NCI-H1105 treated with DMSO at 0.1 percent for 48 hours (cell line): ENCODE data around the gene MMD.
"Not testable (repeated sequence)": the region's sequence is repeated elsewhere in the genome, so short reads cannot be mapped to it uniquely, and the experiment has no call there.

Source experiments
- DNase-seq: peaks from one replicate; lab custom pipeline; 2025; lab: John Stamatoyannopoulos, UW

Gene MMD

DNA sequence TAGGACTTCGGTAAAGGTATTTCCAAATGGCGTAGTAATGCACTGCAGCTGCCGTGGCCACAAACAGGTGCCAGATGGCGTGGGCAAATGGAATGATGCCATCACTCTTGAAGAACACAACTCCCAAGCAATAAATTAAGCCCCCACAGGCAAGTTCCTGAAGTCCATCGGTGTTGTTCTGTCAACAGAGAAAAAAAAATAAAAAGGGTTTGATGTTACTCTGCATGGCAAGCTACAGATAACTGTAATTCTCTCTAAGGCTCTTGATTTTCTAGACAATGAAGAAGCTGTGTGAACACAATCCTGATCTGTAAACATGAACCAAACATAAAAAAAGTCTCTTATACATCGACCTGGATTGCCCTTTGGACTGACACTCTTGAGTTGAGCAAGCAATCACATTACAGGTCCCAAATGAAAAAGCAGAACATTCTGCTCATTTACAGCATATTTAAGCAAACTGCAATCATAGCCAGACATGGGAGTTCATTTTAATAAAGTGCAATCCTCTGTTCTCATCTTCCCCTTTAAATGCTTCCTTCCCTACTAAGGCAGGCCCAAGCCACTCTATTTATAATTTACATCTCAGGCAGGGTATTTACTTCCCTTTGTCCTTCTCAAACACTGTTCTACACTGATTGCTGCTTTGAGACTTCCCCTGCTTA lies 27.1 kb downstream of the MMD start:
- no peak for DNase-seq

DNA sequence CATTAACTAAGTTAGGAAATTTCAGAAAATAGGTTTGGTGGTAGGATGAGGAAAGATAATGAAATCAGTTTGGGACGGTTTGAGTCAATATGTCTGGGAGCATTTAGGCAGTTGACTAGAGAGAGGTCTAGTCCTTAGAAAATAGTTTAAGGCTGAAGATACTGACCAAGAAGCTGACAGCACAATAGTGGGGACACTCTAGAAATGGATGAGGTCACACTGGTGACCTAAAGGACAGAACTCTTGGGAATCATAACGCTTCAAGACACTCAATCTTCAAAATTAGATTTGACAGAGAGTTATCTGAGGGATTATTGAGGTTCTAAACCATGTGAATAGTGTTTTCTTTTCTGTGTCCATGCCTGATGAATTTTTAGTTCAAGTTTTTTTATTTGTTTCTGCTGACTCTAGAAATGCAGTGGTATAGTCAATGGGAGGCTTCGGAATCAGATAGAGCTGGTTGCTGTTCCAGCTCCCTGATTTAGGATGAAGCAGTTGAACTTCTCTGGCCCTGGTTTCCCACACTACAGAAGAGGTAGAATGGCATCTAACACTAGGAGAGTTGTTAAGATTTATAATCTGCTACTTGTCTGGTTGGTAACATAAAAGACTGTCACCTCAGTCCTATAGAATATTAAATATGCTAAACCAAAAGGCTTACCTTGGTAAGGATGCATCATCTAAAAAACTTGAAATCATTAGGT lies 29.7 kb downstream of the MMD start:
- no peak for DNase-seq

DNA sequence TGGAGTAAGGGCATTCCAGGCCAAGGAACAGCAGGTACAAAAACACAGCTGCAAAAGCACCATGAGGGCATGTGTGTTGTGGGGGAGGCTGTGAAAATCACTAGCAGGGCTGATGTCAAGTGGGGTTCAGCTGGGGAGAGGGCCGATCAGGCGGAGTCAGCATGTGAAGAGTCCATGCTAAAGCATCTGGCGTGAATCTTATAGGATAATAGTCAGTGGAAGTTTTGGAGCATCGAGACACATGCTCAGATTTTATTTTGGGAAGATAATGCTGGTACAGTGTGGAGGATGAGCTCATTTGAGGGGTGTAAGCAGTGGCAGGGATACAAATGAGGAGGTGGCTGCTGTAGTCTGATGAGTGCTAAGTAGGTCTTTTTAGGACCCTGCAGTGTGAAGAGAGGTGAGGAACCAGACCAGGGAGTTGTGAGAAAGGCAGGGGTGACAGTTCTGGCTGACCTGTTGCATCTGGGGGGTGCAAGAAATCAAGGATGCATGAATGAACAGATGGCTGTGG lies 30.3 kb downstream of the MMD start:
- DNase-seq: no peak

DNA sequence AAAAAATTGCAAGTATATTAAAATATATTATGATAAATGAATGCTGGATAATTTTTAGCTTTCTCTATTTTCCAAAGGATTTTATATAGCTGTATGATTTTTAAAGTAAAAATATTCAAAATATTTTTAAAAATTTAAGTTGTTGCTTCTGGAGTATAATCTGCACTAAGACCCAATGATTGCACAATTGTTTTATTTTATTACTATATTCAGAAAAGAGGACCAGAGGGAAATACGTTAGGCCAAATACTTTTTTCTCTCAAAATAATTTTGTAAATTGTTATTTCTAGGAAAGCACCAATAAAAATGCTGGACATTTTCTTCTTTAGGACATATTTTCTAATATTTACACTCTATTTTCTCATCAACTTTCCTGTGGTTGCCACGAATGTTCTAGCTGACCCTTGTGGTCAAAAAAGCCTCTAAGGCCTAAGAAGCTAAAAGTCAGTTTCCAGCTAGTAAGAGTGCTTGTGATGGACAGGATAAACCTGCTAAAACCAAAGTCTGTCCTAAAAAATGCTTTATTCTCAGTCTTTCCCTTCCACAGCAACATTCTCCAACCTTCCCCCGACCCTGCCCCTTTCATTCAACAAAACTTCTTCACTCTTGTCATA lies 31.2 kb downstream of the MMD start:
- DNase-seq: no peak

DNA sequence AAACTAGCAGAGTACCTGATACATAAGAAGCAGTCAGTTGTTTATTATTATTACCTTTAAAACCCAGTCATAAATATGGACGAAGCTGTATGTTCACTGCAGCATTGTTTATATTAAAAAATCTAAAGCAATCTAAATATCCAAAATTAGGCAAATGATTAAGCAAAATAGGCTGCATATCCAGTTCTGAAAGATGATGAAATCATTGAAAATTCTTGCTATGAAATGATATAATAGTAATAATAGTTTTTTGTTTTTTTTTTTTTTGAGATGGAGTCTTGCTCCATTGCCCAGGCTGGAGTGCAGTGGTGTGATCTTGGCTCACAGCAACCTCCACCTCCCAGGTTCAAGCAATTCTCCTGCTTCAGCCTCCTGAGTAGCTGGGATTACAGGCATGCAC lies 31.9 kb downstream of the MMD start:
- DNase-seq: not testable (repeated sequence)

DNA sequence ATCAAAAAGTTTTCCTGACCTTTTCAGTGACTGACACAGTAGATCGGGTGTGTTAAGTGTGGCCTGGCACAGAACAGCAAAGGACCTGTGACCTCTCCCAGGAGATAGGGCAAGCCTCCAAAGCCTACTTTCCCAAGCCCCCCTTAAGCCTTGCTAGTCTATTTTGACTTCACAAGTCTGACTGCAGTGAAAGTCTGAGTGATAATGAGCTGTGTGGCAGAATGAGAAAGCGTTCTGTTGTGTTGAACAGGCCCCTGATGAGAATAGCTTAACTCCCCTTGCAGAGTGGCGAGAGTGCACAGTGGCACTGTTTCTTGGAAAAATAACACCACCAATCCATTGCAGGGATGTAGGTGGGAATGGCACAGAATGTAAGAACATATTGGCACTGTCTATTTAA lies 32.8 kb downstream of the MMD start:
- DNase-seq: no peak

DNA sequence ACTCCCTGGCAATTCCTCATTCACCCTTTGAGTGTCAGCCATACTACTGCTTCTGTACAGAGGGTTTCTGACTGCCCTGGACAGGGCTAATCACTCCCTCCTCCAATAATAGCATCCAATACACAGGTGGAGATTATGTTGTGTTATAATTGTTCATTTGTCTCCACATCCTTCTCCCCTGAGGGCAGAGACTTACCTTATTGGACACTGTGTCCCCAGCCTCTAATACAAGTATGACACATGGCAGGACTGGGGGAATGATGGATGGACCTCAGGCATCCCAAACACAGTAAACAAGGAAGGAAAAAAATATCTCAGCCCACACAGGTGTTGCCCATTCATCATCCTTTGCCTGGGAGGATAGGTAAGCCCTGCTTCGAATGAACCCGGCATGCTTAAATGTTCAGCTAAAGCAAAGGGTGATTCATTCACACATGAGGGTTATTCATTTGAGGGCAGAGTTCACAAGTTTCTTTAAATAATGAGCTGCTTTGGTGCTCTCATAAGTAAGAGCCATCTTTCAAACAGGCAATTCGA lies 34.8 kb downstream of the MMD start:
- DNase-seq: no peak

DNA sequence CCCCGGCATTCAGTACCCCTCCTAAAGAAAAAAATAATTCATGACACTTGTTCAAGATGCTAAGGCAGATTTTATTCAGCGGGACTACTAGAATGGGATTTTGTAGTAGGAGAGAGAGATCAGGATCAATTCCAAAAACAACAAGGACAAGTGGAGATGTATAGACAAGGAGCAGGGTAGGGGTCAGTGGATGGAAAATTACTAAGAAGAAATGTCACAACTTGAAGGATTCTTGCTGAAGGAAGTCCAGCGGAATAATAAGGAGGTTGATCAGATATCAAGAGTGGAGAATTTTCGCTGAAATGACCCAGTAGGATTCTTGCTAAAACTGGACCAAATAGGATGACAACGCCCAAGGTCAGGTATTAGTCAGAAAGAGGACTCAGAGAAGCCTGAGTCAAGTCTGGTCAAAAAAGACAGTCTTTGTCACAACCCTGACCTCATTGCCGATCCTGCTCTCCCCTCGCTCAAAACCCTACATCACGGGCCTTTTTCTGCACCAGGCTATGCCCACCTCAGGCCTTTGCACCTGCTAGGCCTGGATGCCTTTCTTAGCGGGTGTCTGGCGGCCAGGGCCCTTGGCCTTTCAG lies 36.9 kb downstream of the MMD start:
- no peak for DNase-seq

DNA sequence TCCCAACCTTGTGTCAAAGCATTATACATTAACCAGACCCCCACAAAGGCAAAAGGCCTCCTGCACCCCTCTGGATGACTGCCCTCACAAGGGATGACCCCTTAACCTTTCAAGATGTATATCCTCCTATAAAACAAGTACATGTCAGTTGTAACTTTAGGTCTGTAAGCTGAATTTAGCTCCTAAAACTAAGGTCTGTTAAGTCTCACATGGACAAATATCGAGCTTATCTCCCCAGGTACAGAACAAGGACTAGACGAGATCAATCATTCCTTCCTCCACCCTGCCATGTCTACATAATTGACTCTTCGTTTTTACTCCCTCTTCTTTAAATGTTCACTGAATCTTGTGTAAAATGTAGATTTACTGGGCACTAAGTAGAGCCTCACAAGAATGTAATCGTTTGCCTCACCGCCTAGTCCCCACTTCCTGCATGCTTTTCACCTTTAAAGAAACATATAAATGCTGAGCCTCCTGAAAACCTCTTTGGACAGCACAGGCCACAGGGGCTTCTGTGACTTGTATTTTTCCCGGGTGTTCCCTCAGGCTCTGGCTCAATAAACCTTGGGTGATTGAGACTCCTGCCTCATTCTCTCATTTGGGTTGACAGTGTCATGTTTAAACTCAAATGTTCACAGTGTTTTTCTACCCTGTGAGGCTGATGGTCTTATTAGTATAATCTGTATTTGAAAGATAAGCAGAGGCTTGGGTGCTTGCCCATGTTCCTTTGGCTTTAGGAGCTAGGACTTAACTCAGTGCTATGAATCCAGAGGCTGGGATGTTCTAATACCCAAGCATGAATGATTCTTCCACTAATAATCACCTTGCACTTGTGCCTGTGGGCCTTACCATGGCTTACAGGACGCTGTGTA lies 37.6 kb downstream of the MMD start:
- DNase-seq: no peak

DNA sequence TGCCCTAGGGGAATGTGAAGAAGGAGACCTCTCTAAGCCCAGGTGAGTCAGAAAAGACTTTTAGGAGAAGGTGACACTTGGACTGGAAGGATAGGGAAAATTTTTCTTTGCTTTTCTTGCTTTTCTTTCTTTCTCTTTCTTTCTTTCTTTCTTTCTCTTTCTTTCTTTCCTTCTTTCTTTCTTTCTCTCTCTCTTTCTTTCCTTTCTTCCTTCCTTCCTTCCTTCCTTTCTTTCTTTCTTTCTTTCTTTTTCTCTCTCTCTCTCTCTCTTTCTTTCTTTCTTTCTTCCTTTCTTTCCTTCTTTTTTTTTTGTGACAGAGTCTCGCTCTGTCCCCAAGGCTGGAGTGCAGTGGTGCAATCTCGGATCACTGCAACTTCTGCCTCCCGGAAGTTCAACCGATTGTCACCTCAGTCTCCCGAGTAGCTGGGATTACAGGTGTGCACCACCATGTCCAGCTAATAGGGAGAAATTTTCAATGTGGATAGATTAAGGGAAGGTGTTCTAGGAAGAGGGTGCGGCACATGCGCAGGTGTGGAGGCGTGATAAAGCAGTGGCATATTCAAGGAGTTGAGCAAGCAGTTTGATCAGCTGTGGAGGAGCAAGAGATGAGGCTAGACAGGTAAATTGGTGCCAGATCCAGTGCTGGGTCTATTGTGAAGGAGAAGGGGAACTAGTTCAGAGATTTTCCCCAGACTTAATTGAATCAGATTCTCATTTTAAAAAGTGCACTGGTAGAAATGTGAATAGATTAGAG lies 40.4 kb downstream of the MMD start:
- no peak for DNase-seq

DNA sequence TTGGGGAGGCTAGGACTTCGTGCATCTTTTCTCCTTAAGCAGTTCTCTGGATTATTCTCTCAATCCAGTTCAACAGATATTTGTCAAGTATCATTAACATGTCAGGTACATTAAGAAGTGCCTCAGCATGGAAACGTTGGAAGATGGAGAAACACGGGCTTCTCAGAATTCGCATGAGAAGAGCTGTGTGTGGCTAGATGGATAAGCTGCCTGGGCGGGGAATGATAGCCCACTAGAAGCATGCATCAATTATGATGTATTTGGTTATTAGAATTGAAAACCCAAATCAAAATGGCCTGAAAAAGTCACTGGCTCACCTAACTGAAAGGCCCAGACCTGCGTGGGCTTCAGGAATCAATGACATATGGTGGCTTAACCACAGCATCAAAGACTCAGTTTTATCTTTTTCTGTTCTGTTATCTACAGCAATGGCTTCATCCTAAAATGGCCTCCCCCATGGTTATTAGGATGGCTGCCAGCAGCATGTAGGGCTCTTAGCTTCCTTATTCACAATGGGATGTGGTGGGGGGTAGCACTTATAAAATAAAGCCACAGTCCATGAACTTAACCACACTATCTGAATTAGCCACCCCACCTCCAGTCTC lies 43.9 kb downstream of the MMD start:
- DNase-seq: no peak

DNA sequence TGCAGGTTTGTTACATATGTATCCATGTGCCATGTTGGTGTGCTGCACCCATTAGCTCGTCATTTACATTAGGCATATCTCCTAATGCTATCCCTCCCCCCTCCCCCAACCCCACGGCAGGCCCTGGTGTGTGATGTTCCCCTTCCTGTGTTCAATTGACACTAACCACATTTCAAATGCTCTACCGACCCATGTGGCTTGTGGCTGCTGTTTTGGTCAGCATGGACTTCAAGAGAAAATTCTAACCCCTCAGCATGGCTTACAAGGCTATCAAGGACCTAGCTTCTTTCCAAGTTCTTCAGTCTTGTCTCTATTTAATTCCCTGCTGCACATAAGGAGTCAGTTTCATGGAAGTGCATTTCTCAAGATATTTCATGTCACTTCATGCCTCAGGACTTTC lies 52.9 kb downstream of the MMD start:
- DNase-seq: no peak

DNA sequence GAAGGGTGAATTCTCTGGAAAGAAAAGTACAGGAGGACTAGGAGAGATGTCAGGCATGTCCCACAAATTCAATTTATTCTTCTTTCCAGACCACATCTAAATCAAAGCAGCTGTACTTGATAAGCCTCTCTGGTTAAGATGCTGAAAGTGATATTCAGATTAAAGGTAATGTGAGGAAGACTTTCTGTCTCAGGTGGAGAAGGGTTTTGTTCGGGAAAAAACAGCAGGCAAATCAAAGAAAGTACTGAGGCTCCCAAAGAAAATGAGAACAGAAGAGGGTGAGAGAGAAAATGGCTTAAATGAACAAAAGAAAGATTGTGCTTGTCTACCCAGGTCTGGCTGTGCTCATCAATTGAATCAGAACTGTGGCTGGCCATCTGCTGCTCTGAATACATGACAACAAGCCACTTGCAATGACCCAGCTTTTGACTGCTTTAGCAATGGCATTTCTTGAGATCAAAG lies 55.6 kb downstream of the MMD start:
- no peak for DNase-seq

DNA sequence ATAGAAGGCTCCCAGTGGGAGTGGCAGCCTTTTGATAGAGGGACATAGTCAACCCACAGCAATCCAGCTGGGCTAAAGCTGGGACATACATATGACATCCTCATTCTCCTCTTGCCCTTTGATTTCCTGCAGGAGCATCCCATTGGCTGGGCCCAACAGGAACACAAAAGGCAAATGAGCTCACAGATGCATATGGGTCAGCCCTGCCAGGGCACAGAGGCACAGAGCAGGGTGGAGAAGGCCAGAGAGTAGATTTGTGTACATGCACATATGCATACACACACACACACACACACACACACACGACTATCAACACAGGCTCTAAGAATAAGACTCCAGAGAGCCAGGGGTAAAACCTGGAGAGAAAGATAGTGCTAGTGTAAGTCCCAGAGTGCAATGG lies 58.6 kb downstream of the MMD start:
- no peak for DNase-seq

DNA sequence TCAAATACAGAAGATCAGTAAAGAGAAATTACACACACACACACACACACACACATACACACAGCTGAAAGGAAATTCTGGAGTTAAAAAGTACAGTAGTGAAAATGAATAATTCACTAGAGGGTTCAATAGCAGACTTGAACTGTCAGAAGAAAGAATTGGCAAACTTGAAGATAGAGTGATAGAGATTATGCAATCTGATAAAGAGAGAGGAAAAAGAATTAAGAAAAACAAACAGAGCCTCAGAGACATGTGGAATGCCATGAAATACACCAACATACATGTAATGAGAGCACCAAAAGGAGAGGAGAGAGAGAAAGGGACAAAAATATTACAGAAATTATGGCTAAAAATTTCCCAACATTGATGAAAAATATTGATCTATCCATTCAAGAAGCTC lies 60.7 kb downstream of the MMD start:
- DNase-seq: no peak

DNA sequence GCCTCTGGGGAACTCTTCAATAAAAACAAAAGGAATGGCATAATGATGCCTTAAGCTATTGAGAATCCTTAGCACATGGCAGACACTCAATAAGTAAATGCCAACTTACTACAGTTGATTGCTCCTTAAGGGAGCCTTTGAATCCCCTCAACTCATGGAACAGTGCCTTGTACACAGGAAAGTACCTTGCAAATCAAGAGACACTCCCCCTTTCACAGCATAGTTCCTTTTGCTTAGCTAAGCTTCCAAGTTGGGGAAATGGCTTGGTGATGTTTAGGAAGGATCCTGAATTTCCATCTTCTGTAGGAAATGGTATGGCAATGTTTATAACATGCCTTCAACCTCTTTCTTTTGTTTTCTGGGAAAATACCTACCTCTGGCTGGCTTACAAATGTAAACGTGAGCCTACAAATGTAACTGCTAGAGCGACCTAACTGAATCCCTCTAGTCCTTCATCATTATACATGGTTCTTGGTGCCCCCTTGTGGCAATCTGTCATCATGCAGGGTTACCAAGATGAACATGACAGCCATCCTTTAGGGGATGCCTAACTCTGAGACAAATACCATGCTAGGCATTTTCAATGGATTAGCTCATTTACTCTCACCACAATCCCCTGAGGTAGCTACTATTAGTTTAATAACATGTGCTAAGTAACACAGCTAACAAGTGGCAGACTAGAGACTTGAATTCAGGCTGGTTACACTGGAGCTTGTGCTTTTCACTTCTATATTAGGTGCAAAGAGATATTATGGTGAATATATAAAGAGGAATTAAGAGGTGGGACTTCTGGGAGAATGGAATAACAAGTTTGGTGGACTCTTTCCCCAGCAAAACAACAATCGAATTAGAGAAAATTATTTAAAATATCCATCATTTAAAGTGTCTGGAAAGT lies 65.0 kb downstream of the MMD start:
- peak; percentile 37 for DNase-seq

DNA sequence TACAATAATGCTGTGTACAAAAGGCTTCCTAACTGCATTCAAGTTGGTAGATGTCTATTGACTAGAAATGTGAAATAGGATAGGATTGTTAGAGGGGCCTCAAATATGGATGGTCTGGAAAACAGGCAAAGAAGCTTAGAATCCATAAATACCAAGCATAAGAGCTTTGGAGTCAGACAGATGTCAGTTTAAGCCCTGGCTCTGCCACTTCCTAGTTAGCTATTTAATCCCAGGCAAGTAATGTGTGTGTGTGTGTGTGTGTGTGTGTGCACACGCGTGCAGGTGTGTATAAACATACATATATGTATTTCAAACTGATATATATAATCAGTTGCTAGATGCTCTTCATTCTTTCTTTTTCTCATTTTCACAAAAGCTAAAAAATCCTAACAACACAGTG lies 66.7 kb downstream of the MMD start:
- no peak for DNase-seq

DNA sequence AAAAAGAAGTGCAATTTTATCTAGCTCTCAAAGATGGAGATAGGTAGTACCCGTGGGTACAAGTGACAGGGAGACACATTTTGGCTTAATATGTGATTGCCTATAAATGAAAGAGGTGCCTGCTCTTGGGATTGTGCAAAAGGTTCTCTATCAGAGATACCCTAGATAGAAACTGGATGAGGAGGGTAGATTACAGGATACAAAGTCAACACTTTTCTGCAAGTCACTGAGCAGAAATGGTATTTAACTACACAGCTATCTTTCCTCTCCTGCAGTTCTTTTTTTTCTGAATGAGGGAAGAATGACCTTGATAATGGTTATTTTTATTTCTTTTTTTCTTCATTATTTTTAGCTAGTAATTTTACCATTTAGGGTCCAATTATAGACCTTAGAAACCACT lies 67.6 kb downstream of the MMD start:
- DNase-seq: no peak

DNA sequence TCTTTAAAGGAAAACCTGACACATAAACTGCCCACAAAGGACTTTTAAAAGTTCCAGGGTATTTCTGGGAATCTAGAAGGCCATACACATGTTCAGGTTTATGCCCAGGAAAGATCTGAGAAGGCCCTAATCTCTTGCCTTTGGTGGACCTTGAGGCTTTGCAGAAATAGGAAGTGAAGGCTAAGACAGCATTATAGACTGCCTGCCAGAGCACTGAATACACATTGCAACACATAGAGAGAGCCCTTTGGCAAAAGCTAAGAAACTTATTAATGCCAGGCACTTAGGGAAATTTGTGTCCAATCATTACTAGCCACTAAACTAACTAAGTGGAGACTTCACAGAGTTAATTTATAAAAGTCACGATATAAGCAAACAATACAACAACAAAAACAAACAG lies 70.4 kb downstream of the MMD start:
- DNase-seq: no peak
